B cell (primary cell): ENCODE measurements around the gene RGS17. TPM values are rescaled to one million over a fixed set of nuclear protein-coding genes. Genes with fewer than 3 reads are reported as not detected.
A peak's percentile ranks its signal among the peaks of the same experiment; 100 is the strongest.

Experiments used
- ATAC-seq: fragments of 200-7000 bp; cut with Tn5 transposase; one replicate; pipeline ENCODE4 v1.10.0; 2021; ENCODE audit warnings: low read depth, mild to moderate bottlenecking, moderate number of reproducible peaks, moderate library complexity
- CTCF ChIA-PET: fragments of 350-600 bp; sonication (Branson Sonifier 250); formaldehyde crosslinking; loops from one replicate; lab custom pipeline; 2021; ENCODE audit warnings: antibody characterized with exemption, inconsistent platforms; lab: Charles Lee
- POLR2A ChIA-PET: fragments of 350-600 bp; sonication (Branson Sonifier 250); formaldehyde crosslinking; loops from one replicate; lab custom pipeline; 2021; ENCODE audit warnings: antibody characterized with exemption; lab: Charles Lee
- DNase-seq: peaks from one replicate; pipeline ENCODE4 v3.0.0; 2013
- H2AFZ ChIP-seq: 2 replicates; pipeline ENCODE4 v1.6.1; 2012; ENCODE audit warnings: mild to moderate bottlenecking, low read depth, low read length; ENCODE audit not compliant: insufficient read depth, poor library complexity, severe bottlenecking
- H3K27ac ChIP-seq, 2 donors: 1 replicate in 1 of 2; 2 replicates in 1 of 2; pipeline ENCODE4 v1.5.1; 2012 to 2013; ENCODE audit warnings: low read length in 2 of 2, mild to moderate bottlenecking in 2 of 2, moderate library complexity in 1 of 2
- H3K27me3 ChIP-seq, 4 experiments: fragments of 200-600 bp in 1 of 4; sonication (generic) in 1 of 4; replicated peaks in 1 of 4; 1 replicate in 2 of 4; 2 replicates in 2 of 4; pipeline versions ENCODE4 v1.6.1 to v1.7.0; 2013 to 2016; ENCODE audit warnings: low read length in 3 of 4, mild to moderate bottlenecking in 2 of 4, mixed read lengths in 1 of 4, moderate library complexity in 1 of 4; ENCODE audit not compliant: insufficient read depth in 4 of 4, control insufficient read depth in 3 of 4; ENCODE audit errors: control extremely low read depth in 1 of 4
- H3K36me3 ChIP-seq, 2 experiments: replicated peaks in 1 of 2; 1 replicate in 1 of 2; 2 replicates in 1 of 2; pipeline versions ENCODE4 v1.6.1 to v1.7.1; 2013; ENCODE audit warnings: low read length in 1 of 2; ENCODE audit not compliant: insufficient read depth in 2 of 2, control insufficient read depth in 1 of 2; ENCODE audit errors: control extremely low read depth in 1 of 2, extremely low read depth in 1 of 2
- H3K4me1 ChIP-seq, 2 donors: fragments of 200-600 bp in 1 of 2; sonication (generic) in 1 of 2; 1 replicate in 1 of 2; 2 replicates in 1 of 2; pipeline versions ENCODE4 v1.5.1 to v1.6.1; 2013 to 2017; ENCODE audit warnings: low read length in 2 of 2; ENCODE audit not compliant: control insufficient read depth in 2 of 2, insufficient read depth in 2 of 2
- H3K4me2 ChIP-seq: replicated peaks from 2 replicates; pipeline ENCODE3; 2012; ENCODE audit warnings: mild to moderate bottlenecking, low read depth, low read length; ENCODE audit not compliant: poor library complexity, severe bottlenecking
- H3K4me3 ChIP-seq, 5 experiments: fragments of 200-600 bp in 1 of 5; sonication (generic) in 1 of 5; 1 replicate in 3 of 5; 2 replicates in 2 of 5; pipeline versions ENCODE4 v1.5.1 to v1.7.0; 2011 to 2016; ENCODE audit warnings: low read length in 4 of 5, mild to moderate bottlenecking in 4 of 5, low read depth in 2 of 5, control low read depth in 1 of 5, moderate library complexity in 1 of 5; ENCODE audit not compliant: insufficient read depth in 1 of 5; ENCODE audit errors: control extremely low read depth in 1 of 5, extremely low read depth in 1 of 5
- H3K79me2 ChIP-seq: fragments of 200-600 bp; sonication (generic); one replicate; pipeline ENCODE4 v1.6.0; 2016; ENCODE audit warnings: low read length; ENCODE audit not compliant: control insufficient read depth, insufficient read depth
- H3K9ac ChIP-seq: fragments of 200-600 bp; sonication (generic); 2 replicates; pipeline ENCODE4 v1.6.1; 2017; ENCODE audit warnings: mild to moderate bottlenecking, low read length, moderate library complexity
- H3K9me3 ChIP-seq, 3 donors: one replicate each; pipeline versions ENCODE4 v1.6.1 to v1.7.1; 2013; ENCODE audit warnings: low read length in 2 of 3; ENCODE audit not compliant: control insufficient read depth in 2 of 3, insufficient read depth in 1 of 3; ENCODE audit errors: control extremely low read depth in 1 of 3
- H4K20me1 ChIP-seq: 2 replicates; pipeline ENCODE4 v1.6.0; 2012; ENCODE audit warnings: mild to moderate bottlenecking, low read length; ENCODE audit not compliant: insufficient read depth, control insufficient read depth, poor library complexity, severe bottlenecking
- H3K27ac Mint-ChIP-seq: one replicate; pipeline ENCODE4 v1.8.0; 2021; ENCODE audit warnings: mixed read lengths
- H3K27me3 Mint-ChIP-seq: one replicate; pipeline ENCODE4 v1.8.0; 2021; ENCODE audit warnings: mixed read lengths
- H3K4me1 Mint-ChIP-seq: one replicate; pipeline ENCODE4 v1.8.0; 2021; ENCODE audit warnings: mixed read lengths
- H3K4me3 Mint-ChIP-seq: one replicate; pipeline ENCODE4 v1.8.0; 2021; ENCODE audit warnings: mixed read lengths
- H3K9me3 Mint-ChIP-seq: one replicate; pipeline ENCODE4 v1.8.0; 2022; ENCODE audit warnings: mixed read lengths; ENCODE audit not compliant: insufficient read depth
- CTCF ChIP-seq: fragments of 200-600 bp; IDR thresholded peaks from one replicate; pipeline ENCODE4 v1.8.0; 2022; ENCODE audit warnings: antibody characterized with exemption, mild to moderate bottlenecking
- EZH2 ChIP-seq: IDR thresholded peaks from 2 replicates; pipeline ENCODE4 v1.6.1; 2012; ENCODE audit warnings: borderline replicate concordance, low read depth, mild to moderate bottlenecking, moderate library complexity, low read length; ENCODE audit not compliant: insufficient read depth, poor library complexity, severe bottlenecking
- WGBS: methylation state at CpG from one replicate; pipeline ENCODE4 v1.1.5; 2013; ENCODE audit warnings: missing lambda C conversion rate; ENCODE audit not compliant: insufficient coverage; 5-methylcytosine and 5-hydroxymethylcytosine counted together
- intact Hi-C: fragments of 100-400 bp; cut with micrococcal nuclease; formaldehyde crosslinking; loops from one replicate; pipeline ENCODE4 v1.10.0; 2022
- polyA plus RNA-seq: library from polyadenylated mRNA; depleted of rRNA; stranded (reverse); fragments of >200 nt; gene quantifications from 2 replicates; pipeline ENCODE4 v1.2.3, GENCODE V29; 2012
- total RNA-seq, 2 donors: library from RNA; stranded (reverse); fragments of 120-200 nt in 1 of 2; gene quantifications; 1 replicate in 1 of 2; 2 replicates in 1 of 2; pipeline versions ENCODE4 v1.2.3 to v1.2.4, GENCODE V29; 2013 to 2022

The RGS17 gene
- total and polyA plus RNA-seq, 2 donors (not counting 1 experiment from before 2014, with no cell fraction given) = not detected

- Histone ChIP-seq H2AFZ (peak overlapping the region; percentile 65), H3K4me3 (peak overlapping the region; percentile 21 to 58 (median 44)), H3K27me3 (peaks cover 0 to 38% (median 25%) of the 10 kb centered on the region in 4 experiments), H3K36me3 (no peaks in the 10 kb centered on the region), H3K9ac (peak overlapping the region; percentile 55), H4K20me1 (no peaks in the 10 kb centered on the region), H3K4me1 (peaks cover 8 to 23% of the 10 kb centered on the region in 2 donors), H3K79me2 (no peaks in the 10 kb centered on the region), H3K4me2 (peak overlapping the region; percentile 88), H3K27ac (no peak overlapping the region), H3K9me3 (peaks cover 0 to 5% (median 0%) of the 10 kb centered on the region in 3 donors)
- ChIA-PET CTCF (no interaction called here), POLR2A (no interaction called here)
- DNase-seq = no peak
- intact Hi-C loops = no loop called here
- H3K4me3 Mint-ChIP-seq = peak overlapping the region; percentile 84
- peaks cover 20% of the 10 kb centered on the region for H3K4me1 Mint-ChIP-seq
- peaks cover 47% of the 10 kb centered on the region for H3K27me3 Mint-ChIP-seq
- 2% methylated on average over 51 of the region's 54 CpGs for WGBS
- no peak for ATAC-seq
- H3K9me3 Mint-ChIP-seq = no peaks in the 10 kb centered on the region
- no peak overlapping the region for H3K27ac Mint-ChIP-seq
- no peak for TF ChIP-seq CTCF
- no peak for TF ChIP-seq EZH2
Measured at GRCh38 chr6:153130515-153131036, 506 bp downstream of the RGS17 start.

DNA sequence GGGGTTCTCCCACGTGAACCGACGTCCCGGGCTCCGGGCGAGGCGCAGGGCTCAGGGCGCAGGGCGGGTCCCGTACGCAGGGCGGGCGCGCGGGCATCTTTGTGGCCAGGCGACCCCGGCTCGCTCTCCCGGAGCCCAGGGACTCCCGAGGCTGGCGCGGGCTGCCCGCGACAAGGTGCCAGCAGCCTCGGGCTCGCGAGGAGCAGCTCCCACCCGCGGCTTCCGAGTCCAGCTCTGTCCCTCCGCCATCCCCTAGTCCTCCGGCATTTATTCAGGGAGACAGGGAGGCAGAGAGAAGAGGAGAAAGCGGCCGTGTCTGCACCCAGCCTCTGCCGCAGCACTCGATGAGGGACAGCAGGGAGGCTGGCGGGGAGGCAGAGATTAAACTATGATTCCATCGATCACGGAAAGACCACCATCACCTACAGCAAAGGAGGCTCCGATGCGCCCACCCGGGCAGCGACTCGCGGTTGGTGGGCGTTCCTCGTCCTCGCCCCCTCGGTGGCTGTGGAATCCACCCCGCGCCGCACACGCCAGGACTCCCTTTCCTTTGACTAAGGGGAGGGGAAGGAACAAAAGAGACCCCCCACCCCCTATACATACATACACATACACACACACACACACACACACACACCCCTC is 1.1 kb downstream of the RGS17 start:
- intact Hi-C loops = no loop called here
- H3K27ac Mint-ChIP-seq = no peak overlapping the region

More for the DNA sequence above, 1.1 kb downstream of the RGS17 start:
- no peak for DNase-seq
- Histone ChIP-seq H3K36me3 (no peaks in the 10 kb centered on the region), H3K4me3 (peak overlapping the region in 4 of 5 experiments; percentile 34 to 58 (median 48)), H3K9me3 (peaks cover 0 to 5% (median 0%) of the 10 kb centered on the region in 3 donors), H3K79me2 (no peaks in the 10 kb centered on the region), H3K27me3 (peaks cover 0 to 38% (median 25%) of the 10 kb centered on the region in 4 experiments), H3K4me2 (peak overlapping the region; percentile 88), H4K20me1 (no peaks in the 10 kb centered on the region), H3K4me1 (peaks cover 8 to 23% of the 10 kb centered on the region in 2 donors), H2AFZ (peak overlapping the region; percentile 65), H3K9ac (peak overlapping the region; percentile 55), H3K27ac (no peak overlapping the region)
- ChIA-PET CTCF (no interaction called here), POLR2A (no interaction called here)
- 3% methylated on average over 38 of the region's 53 CpGs for WGBS
- H3K27me3 Mint-ChIP-seq = peaks cover 43% of the 10 kb centered on the region
- TF ChIP-seq CTCF = no peak
- no peak for TF ChIP-seq EZH2
- H3K9me3 Mint-ChIP-seq = no peaks in the 10 kb centered on the region
- H3K4me1 Mint-ChIP-seq = peaks cover 20% of the 10 kb centered on the region
- peak overlapping the region; percentile 84 for H3K4me3 Mint-ChIP-seq
- no peak for ATAC-seq
